HG03066 (cell line): Measurements from ENCODE around the gene SCN7A.
A peak's percentile ranks its signal among the peaks of the same experiment; 100 is the strongest.

Source experiments
- ATAC-seq: cut with Tn5 transposase; IDR thresholded peaks from one replicate; pipeline ENCODE4 v1.9.1; 2021; ENCODE audit warnings: low read depth; ENCODE audit not compliant: unreplicated experiment

Gene SCN7A

GRCh38 chr2:166406374-166406773, 87.7 kb downstream of the SCN7A start:
- no peak for ATAC-seq

GRCh38 chr2:166405569-166405926, 88.5 kb downstream of the SCN7A start:
- ATAC-seq, result no peak

GRCh38 chr2:166404831-166405568, 89.0 kb downstream of the SCN7A start:
- ATAC-seq, result no peak

GRCh38 chr2:166394245-166394644, 99.8 kb downstream of the SCN7A start:
- no peak for ATAC-seq

GRCh38 chr2:166393008-166393407, 101.0 kb downstream of the SCN7A start:
- no peak for ATAC-seq

GRCh38 chr2:166388481-166389070, 105.5 kb downstream of the SCN7A start:
- ATAC-seq, result no peak

- ATAC-seq, result no peak
Measured at GRCh38 chr2:166385313-166385712, 108.7 kb downstream of the SCN7A start.

GRCh38 chr2:166384774-166385173, 109.3 kb downstream of the SCN7A start:
- no peak for ATAC-seq

GRCh38 chr2:166382448-166382847, 111.6 kb downstream of the SCN7A start:
- ATAC-seq, result no peak

- ATAC-seq, result no peak
Measured at GRCh38 chr2:166380615-166381014, 113.4 kb downstream of the SCN7A start.

- no peak for ATAC-seq
Measured at GRCh38 chr2:166376873-166377272, 117.2 kb downstream of the SCN7A start.

- ATAC-seq, result no peak
Measured at GRCh38 chr2:166376488-166376828, 117.6 kb downstream of the SCN7A start.

GRCh38 chr2:166375736-166376487, 118.1 kb downstream of the SCN7A start, which contains the start of gene SCN9A:
Gene SCN9A, minus strand, starts transcription at chr2:166375944. Its CDS starts 64,188 bp downstream, at chr2:166311756.
- ATAC-seq, result peak; percentile 61

- ATAC-seq, result peak; percentile 8
Measured at GRCh38 chr2:166375195-166375735, 118.8 kb downstream of the SCN7A start.

GRCh38 chr2:166373951-166374350, 120.1 kb downstream of the SCN7A start:
- ATAC-seq, result no peak

GRCh38 chr2:166373539-166373938, 120.5 kb downstream of the SCN7A start:
- no peak for ATAC-seq

- no peak for ATAC-seq
Measured at GRCh38 chr2:166373105-166373504, 120.9 kb downstream of the SCN7A start.

GRCh38 chr2:166372046-166372445, 122.0 kb downstream of the SCN7A start:
- no peak for ATAC-seq

GRCh38 chr2:166365803-166366420, 128.1 kb downstream of the SCN7A start:
- ATAC-seq, result no peak

GRCh38 chr2:166365239-166365638, 128.8 kb downstream of the SCN7A start:
- no peak for ATAC-seq
